ENCODE results near the gene KRT8.

- no peak for TF ChIP-seq RFXANK (CRISPR knock-in tag; IDR thresholded peaks at IDR 0.05)
- no peak for TF ChIP-seq PHF21A (CRISPR knock-in tag; IDR thresholded peaks at IDR 0.05)
- no peak for TF ChIP-seq MYNN (CRISPR knock-in tag; IDR thresholded peaks at IDR 0.05; ENCODE audit: low read depth)
- TF ChIP-seq KDM5A (IDR thresholded peaks at IDR 0.05; ENCODE audit: borderline replicate concordance, low read length) = no peak
- no peak for TF ChIP-seq SIN3B (IDR thresholded peaks at IDR 0.05; ENCODE audit: low read length)
- TF ChIP-seq PHF20 (CRISPR knock-in tag; IDR thresholded peaks at IDR 0.05) = no peak
- TF ChIP-seq MAFF (IDR thresholded peaks at IDR 0.05; ENCODE audit: low read depth, low read length) = no peak
- TF ChIP-seq SMAD1 (CRISPR knock-in tag; IDR thresholded peaks at IDR 0.05; ENCODE audit: borderline replicate concordance, low read depth) = no peak
- no peak for TF ChIP-seq ZNF138 (CRISPR knock-in tag; IDR thresholded peaks at IDR 0.05; ENCODE audit: low read depth)
- TF ChIP-seq KDM1A (CRISPR knock-in tag; IDR thresholded peaks at IDR 0.05) = no peak
These were observed 37.7 kb downstream of the KRT8 start for GRCh38 chr12:52867152-52867551.
